Skeletal muscle cell (primary cell): Measurements from ENCODE around the gene NPW.
A peak's percentile ranks its signal among the peaks of the same experiment; 100 is the strongest.
"Not testable (repeated sequence)": the region's sequence is repeated elsewhere in the genome, so short reads cannot be mapped to it uniquely, and the experiment has no call there.

ENCODE experiments used
- DNase-seq: peaks from one replicate; pipeline ENCODE4 v3.0.0-alpha.2; 2010; ENCODE audit warnings: low read depth
- H3K4me3 ChIP-seq: 2 replicates; pipeline ENCODE4 v1.5.1; 2011; ENCODE audit warnings: low read depth, mild to moderate bottlenecking, control low read depth, low read length, moderate library complexity

The NPW gene

DNA sequence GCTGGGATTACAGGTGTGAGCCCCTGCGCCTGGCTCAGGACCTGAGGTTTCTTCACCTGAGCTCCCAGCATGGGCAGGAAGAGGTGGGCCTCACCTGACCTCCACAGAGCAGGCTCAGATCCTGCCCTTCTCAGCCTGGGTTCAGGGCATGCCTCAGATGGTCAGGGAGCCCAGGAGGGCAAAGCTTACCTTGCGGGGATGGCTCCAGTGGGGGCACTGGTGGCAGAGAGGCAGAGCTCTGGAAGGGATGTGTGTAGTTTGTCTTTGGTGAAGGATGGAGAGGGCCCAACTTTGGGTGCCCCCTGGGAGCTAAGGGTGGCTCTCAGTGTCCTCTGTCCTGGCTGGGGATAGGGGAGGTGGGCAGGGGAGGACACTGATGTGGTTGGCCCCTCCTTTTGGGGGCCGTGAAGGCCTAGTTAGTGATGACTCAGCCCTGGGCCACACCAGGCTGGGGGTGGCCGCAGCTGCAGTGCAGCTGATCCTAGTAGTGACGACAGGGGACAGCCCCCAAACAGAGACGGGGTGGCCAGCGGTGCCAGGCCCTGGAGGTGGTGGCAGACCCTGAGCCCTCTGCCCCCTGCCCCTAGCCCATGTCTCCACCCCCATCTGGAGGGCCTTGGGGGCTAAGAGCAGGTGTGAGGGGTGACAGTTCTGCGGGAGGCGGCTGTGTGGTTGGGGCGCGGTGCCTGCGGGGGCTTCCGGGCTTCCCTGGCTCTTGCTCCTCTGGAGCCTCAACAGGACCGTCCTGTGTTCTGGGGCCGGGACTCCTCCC, 12.9 kb downstream of the NPW start:
- no peak overlapping the region for H3K4me3 ChIP-seq
- no peak for DNase-seq

DNA sequence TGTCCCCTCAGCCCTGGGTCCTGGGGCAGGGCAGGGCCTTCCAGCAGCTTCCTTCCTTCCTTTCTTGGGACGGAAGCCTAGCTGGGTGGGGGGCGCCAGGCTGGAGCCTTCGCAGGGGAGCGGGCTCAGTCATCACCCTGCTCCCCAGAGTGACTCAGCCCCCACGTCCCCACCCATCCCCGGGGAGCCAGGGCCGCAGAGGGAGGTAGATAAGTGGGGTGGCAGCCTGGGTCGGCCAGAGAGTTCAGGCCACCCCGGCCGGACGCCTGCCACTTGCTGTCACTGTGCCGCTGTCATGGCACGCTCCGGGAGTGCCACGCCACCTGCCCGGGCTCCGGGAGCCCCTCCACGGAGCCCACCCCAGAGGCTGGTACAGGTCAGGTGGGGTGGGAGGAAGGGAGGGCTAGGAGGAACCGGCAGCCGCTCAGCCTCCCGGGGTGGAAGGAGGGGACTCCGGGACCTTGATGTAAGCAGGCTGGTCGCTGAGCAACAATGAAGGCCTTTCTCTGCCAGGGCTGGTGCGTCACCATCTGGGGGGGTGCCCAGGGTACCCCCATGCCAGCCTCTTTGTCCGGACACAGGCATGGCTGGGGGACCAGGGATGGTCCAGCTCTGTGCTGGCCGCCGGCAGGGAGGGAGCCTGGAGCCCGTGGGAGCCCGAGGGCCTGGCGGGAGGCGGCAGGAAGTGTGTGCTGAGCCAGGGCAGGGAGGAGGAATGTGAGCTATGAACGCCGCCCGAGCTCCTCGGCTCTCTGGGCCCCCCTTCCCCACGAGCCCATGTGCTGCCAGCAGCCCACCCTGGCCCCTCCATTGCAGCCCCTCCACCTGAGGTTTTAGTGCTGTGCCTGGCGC, 13.7 kb downstream of the NPW start:
- peak overlapping the region; percentile 3 for H3K4me3 ChIP-seq
- DNase-seq: no peak

- H3K4me3 ChIP-seq, DNase-seq: not testable (repeated sequence)
Observed at GRCh38 chr16:2033909-2034695, 14.5 kb downstream of the NPW start.

GRCh38 chr16:2034696-2035430, 15.3 kb downstream of the NPW start:
- H3K4me3 ChIP-seq: no peak overlapping the region
- DNase-seq: no peak

- DNase-seq: peak; percentile 39
- H3K4me3 ChIP-seq: no peak overlapping the region
Observed at GRCh38 chr16:2035431-2036199, 16.0 kb downstream of the NPW start.

GRCh38 chr16:2036200-2036966, 16.8 kb downstream of the NPW start:
- DNase-seq: no peak
- H3K4me3 ChIP-seq: no peak overlapping the region

DNA sequence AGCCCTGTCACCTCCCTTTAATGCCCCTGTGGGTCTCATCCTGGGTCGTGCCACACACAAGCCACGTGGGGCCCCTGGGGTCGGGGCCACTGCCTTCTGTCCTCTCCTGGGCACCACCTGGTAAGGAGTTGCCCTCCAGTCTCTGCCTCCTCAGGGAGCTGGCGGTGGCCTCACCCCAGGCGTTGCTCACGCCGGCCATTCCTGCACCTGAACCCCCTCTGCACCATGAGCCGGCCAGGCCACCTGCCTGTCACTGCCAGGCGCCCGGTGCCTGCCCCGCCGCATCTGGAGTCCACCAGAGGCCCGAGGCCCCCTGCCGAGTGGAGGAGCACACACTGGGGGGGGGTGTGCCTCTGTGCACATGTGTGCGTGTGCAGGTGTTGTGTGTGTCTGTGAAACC, 17.5 kb downstream of the NPW start:
- no peak for DNase-seq
- H3K4me3 ChIP-seq: no peak overlapping the region

DNA sequence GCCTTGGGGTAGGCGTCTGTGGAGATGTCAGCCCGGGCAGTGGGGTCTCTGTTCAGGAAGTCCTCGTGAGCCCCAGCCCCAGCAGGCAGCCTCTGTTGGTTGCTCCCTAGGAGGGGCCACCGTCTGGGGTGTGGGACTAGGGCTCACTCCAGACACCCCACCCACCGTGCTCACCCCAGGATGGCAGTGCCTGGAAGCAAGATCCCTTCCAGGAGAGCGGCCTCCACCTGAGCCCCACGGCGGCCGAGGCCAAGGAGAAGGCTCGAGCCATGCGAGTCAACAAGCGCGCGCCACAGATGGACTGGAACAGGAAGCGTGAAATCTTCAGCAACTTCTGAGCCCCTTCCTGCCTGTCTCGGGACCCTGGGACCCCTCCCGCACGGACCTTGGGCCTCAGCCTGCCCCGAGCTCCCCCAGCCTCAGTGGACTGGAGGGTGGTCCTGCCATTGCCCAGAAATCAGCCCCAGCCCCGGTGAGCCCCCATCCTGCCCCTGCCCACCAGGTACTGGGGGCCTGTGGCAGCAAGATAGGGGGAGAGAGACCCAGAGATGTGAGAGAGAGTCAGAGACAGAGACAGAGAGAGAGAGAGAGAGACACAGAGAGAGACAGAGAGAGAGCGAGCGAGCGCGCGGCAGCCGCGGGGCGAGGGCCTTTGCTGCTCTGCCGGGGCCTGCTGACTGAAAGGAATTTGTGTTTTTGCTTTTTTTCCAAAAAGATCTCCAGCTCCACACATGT, 18.2 kb downstream of the NPW start:
- no peak for DNase-seq
- no peak overlapping the region for H3K4me3 ChIP-seq

DNA sequence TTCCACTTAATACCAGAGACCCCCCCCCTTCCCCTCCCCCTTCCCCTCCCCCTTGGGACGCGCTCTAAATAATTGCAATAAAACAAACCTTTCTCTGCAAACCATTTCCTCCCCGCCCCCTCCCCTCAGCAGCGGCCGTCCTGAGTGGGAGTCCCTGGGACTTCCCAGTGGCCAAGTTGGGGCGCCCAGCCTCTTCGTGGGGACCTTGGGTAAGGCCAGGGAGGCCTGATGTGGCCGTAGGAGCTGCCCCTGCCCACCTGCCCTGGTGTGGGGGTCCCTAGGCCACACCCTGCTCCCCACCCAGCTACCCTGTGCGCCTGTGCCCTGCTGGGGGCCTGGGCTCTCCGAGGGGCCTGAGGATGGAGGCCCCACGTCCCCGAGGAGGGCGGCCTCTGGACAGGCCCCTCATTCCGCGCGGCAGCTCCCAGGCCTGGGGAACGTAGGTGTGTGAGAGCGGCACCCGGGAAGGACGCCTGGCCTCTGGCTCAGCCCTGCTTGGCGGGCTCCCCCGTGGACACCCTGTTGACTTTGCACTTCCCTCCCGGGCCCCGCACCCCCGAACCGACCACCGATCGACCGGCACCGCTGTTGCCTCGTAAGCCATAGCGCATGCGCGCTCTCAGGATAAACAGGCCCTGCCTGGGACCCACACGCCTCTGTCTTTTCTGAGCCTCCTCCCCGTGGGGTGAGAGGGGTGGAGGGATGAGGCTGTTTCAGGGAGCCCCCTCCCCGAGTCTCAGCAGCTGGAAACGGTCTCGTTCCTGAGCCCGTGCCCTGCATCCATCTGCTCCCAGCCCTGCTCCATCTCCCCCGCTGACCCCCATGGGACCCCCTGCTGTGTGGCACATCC, 19.0 kb downstream of the NPW start:
- no peak overlapping the region for H3K4me3 ChIP-seq
- no peak for DNase-seq

GRCh38 chr16:2039274-2040031, 19.9 kb downstream of the NPW start:
- no peak overlapping the region for H3K4me3 ChIP-seq
- peak; percentile 86 for DNase-seq

DNA sequence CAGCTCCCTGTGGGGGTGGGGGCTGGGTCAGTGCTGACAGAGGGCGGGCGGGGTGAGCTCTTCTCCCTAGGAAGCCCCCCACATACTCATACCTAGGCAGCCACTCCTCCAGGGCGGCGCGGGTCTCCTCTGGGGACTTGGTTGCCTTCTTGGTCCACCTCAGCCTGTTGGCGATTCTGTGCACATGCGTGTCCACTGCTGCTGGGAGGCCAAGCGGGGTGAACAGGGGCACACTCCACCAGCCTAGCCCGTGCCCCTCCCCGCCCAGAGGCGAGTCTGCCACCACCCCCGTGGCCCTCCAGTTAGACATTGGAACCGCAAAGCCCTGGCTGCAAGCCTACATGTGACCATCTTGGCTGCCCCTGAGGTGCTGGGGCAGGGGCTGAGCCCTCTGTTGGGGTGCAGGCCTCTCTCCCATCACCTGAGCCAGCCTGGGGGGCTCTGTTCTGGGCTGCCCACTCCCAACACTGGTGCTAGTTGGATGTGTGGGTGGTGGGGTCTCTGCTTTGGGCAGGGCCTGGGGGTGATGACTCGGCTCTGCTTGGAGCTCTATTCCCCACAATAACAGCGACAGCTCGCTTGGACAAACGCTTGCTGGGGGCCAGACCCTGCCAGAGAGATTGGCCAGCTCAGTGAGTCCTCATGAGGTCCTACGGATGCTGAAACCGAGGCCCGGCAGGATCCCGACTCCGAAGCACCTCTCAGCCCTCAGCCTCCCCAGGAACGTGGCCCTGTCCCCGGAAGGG, 20.6 kb downstream of the NPW start:
- DNase-seq: no peak
- H3K4me3 ChIP-seq: no peak overlapping the region

DNA sequence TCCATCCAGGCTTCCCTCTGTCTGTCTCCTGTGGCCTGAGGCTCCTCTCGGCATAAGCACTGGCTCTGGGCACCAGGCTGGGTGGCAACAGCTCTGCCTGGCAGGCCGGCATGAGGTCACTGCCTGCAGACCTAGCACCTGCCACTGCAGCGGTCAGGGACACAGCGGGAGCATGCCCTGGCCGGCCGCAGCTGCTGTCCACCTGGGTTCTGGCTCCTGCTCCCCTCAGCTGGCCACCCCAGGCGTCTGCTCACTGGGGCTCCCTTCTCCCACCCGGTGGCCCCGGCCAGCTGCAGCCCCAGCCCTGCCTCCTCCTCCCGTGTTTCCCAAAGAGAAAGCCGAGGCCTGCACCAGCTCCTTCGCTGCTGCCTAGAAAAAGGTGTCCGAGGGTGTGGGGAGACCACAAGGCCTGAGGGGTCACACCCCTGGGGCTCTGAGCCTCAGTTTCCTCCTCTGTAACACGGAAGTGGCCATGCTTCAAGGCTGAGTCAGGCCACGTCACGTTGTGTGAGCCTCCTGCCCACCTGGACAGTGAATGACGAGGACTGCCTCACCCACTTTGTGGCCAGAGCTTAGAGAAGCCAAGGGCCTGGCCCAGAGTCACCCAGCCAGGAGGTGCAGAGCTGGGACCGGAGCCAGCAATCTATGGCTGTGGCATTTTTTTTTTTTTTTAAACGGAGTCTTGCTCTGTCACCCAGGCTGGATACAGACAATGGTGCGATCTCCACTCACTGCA, 21.4 kb downstream of the NPW start:
- H3K4me3 ChIP-seq: no peak overlapping the region
- DNase-seq: peak; percentile 31

- DNase-seq: no peak
- no peak overlapping the region for H3K4me3 ChIP-seq
Observed at GRCh38 chr16:2042171-2042985, 22.8 kb downstream of the NPW start.
